ENCODE data around the gene BID.

BID gene

GRCh38 chr22:17738386-17739128 is 35.7 kb downstream of the BID start:
- DNase-seq (ENCODE audit: low read depth in 1 of 2, low spot score in 1 of 2) = no peak

- DNase-seq (ENCODE audit: low read depth in 1 of 2, low spot score in 1 of 2) = no peak
Observed at GRCh38 chr22:17734187-17734586, 40.1 kb downstream of the BID start.

DNA sequence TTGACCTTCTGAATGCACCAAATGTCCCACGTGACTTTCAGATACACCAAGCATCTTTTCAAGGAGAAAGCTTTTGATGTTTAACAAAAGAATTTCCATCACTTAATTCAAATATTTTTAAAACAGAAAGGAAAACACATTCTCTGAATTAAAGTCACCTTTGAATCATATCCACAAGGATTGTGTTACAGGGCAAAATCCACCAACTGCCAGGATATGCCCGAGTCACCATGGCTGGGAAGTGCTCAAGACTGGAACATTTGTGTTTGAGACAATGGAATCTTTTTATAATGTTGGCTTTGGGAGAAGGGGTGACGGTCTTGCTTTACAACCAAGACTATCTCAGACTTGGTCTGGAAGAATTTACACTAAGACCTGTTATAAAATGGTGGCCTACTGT is 40.8 kb downstream of the BID start:
- DNase-seq (ENCODE audit: low read depth in 1 of 2, low spot score in 1 of 2) = no peak

- no peak for DNase-seq (ENCODE audit: low read depth in 1 of 2, low spot score in 1 of 2)
Observed at GRCh38 chr22:17732251-17732854, 41.9 kb downstream of the BID start.

- no peak for DNase-seq (ENCODE audit: low read depth in 1 of 2, low spot score in 1 of 2)
Observed at GRCh38 chr22:17729561-17729960, 44.7 kb downstream of the BID start.

DNA sequence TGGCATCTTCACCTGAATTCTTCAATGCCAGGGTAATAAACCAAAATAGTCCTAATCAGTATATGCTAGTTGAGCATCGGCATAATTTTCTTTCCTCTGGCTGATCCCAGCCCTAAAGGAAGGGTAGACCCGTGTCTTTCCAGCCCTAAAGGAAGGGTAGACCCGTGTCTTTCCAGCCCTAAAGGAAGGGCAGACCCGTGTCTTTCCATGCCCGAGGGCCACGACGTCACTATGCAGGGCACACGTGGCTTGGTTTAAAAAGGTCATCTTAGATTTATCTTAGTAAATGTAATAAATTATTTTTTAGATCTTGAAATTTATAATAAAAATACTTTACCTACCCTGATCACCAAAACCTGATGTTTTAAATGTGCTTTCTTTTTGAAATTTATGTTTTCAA is 45.5 kb downstream of the BID start:
- DNase-seq (ENCODE audit: low read depth in 1 of 2, low spot score in 1 of 2) = no peak

GRCh38 chr22:17726928-17727897 is 47.1 kb downstream of the BID start:
- no peak for DNase-seq (ENCODE audit: low read depth in 1 of 2, low spot score in 1 of 2)

- DNase-seq (ENCODE audit: low read depth in 1 of 2, low spot score in 1 of 2) = no peak
Observed at GRCh38 chr22:17726006-17726927, 48.0 kb downstream of the BID start.

DNA sequence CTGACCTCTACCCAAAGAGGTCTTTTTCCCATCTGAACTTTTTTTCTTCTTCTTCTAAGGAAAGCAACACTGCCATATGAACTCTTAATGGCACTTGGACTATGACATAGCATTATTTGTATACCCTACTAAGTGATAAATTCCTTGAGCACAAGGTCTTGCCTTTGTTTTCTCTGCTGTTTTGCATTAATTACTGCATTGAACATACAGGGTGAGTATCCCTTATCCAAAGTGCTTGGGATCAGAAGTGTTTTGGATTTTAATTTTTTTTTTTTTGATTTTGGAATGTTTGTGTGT is 48.8 kb downstream of the BID start:
- no peak for DNase-seq (ENCODE audit: low read depth in 1 of 2, low spot score in 1 of 2)

GRCh38 chr22:17724678-17725499 is 49.4 kb downstream of the BID start:
- no peak for DNase-seq (ENCODE audit: low read depth in 1 of 2, low spot score in 1 of 2)

- no peak for DNase-seq (ENCODE audit: low read depth in 1 of 2, low spot score in 1 of 2)
Observed at GRCh38 chr22:17724241-17724640, 50.0 kb downstream of the BID start.

DNA sequence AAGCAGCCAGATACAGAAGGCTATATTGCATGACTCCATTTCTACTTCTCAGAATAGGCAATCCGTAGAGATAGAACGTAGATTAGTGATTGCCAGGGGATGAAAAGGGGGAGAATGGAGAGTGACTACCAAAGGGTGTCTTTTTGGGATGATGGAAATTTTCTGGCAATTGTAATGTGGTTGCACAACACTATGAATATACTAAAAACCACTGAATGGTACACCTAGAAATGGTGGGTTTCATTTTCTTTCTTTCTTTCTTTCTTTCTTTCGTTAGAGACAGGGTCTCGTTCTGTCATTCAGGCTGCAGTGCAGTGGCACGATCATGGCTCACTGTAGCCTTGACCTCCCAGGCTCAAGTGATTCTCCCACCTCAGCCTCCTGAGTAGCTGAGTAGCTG is 54.4 kb downstream of the BID start:
- DNase-seq (ENCODE audit: low read depth in 1 of 2, low spot score in 1 of 2) = no peak

DNA sequence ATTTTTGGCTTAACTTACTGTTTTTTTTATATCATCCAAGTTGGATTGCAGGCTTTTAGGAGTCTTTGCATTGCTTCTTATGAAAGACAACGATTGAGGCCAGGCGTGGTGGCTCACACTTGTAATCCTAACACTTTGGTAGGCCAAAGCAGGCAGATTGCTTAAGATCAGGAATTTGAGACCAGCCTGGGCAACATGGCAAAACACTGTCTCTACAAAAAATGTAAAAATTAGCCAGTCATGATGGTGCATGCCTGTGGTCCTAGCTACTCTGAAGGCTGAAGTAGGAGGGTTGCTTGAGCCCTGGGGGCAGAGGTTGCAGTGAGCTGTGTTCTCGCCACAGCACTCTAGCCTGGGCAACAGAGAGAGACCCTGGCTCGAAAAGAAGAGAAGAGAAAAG is 56.6 kb downstream of the BID start:
- DNase-seq (ENCODE audit: low read depth in 1 of 2, low spot score in 1 of 2) = no peak

- no peak for DNase-seq (ENCODE audit: low read depth in 1 of 2, low spot score in 1 of 2)
Observed at GRCh38 chr22:17716529-17716928, 57.7 kb downstream of the BID start.

DNA sequence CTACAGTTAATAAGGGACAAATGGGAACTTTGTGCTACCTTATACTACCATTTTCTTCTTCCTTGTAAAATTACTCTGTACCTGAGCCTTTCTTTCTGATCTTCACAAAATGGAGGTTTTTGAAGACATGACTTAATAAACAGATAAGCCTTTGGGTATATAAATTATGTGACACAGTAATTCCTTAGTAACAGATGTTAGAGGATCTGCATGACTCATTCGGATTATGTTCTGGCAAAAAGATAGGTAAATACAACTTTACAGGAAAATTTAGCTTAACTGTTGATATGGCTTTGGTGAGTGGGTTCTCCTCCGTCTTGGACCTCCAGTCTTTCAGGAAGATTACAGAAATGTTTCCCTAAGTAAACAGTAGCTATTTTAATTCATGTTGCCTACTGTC is 61.8 kb downstream of the BID start:
- no peak for DNase-seq (ENCODE audit: low read depth in 1 of 2, low spot score in 1 of 2)

DNA sequence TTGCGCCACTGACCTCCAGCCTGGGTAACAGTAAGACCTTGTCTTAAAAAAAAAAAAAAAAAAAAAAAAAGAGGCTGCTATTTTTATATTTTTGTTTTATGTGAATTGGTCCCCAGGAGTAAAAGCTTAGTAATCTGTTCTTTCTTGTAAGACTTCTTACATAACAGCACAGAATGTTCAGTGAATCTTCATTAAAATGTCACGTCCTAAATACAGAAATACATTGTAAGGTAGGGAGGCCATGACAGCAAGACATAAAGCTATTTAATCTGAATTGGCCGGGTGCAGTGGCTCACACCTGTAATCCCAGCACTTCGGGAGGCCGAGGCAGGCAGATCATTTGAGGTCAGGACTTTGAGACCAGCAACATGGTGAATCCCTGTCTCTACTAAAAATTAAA is 64.2 kb downstream of the BID start:
- DNase-seq (ENCODE audit: low read depth in 1 of 2, low spot score in 1 of 2) = no peak

- no peak for DNase-seq (ENCODE audit: low read depth in 1 of 2, low spot score in 1 of 2)
Observed at GRCh38 chr22:17707526-17707925, 66.7 kb downstream of the BID start.

DNA sequence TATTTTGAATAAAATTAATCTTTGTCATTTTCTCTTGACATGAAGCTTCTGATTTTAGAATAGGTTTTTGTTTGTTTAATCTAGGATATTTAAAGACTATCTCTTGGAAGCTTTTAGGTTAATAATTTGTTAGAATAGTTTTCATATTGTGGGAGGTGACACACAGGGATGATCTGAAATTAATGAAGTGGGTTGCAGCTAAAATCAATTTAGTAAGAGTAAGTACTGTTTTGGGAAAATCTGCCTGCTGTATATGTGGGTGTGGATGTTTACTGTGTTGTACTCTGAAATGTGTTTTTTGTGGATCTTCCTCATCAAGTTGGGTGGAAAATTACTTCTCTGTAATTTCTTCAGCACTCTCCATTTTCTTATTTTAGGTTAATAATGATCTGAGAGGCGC is 67.3 kb downstream of the BID start:
- DNase-seq (ENCODE audit: low read depth in 1 of 2, low spot score in 1 of 2) = no peak

DNA sequence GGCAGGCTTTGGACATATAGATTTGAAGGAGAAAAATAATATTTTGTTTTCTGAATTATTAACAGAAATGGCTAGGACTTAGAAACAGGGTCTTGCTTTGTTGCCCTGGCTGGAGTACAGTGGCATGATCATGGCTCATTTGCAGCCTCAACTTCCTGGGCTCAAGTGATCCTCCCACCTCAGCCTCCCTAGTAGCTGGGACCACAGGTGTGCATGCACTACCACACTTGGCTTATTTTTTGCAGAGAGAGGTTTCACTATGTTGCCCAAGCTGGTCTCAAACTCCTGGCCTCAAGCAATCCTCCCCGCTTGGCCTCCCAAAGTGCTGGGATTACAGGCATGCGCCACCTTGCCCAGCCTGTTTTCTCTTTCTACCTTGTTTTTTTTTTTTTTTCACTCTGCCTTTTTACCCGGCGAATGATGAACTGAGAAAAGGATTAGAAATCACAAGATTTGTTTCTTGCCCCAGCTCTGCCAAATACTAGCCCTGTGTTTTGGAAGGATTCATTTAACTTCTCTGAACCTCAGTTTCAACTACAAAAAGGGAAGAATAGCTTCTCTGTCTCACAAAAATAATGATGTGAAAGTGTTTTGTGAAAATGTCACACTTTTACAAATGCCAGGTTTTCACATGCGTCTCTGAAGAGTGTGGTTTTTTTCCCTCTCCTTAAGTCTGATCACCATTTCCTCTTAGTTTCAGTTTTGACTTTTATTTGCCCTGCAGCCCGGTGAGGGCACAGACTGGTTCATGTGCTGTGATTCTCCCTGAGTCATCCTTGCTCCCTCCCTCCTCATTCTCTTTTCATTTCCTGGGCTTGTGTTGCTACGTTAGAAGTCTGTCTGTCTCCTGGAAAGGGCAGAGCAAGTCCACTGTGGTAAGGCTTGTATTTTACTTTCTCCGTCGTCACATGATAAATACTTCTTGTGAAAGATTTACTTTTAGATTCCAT is 68.0 kb downstream of the BID start:
- DNase-seq (ENCODE audit: low read depth in 1 of 2, low spot score in 1 of 2) = peak in 1 of 2 donors; percentile 2

Measured in stimulated activated CD4-positive, alpha-beta T cell treated with anti-CD3 and anti-CD28 coated beads, Interleukin-15, amount 100 ng/mL, for 1 hour (primary cell).